Measurements from ENCODE around the gene KRTAP6-2. TPM values are rescaled to one million over a fixed set of nuclear protein-coding genes. Genes with fewer than 3 reads are reported as not detected.

KRTAP6-2 gene
- total and polyA plus RNA-seq, 2 of the 13 experiments (the other 11 are each of a cell fraction or from before 2014, with no cell fraction given), result not detected

GRCh38 chr21:30628109-30628508 is 29.4 kb upstream of the KRTAP6-2 start (continued):
- TF ChIP-seq ZHX2 (IDR thresholded peaks at IDR 0.05; ENCODE audit: low read depth), result no peak
- TF ChIP-seq ZHX2 (CRISPR knock-in tag; IDR thresholded peaks at IDR 0.05; ENCODE audit: borderline replicate concordance), result no peak
- TF ChIP-seq ZNF510 (CRISPR knock-in tag; IDR thresholded peaks at IDR 0.05; ENCODE audit: low read depth), result no peak
- TF ChIP-seq KLF11 (CRISPR knock-in tag; IDR thresholded peaks at IDR 0.05), result no peak

GRCh38 chr21:30625449-30626165 is 26.9 kb upstream of the KRTAP6-2 start:
- Histone ChIP-seq H3K27me3 (ENCODE audit: control insufficient read depth in 1 of 2, insufficient read depth in 2 of 2, low read length in 2 of 2) (no peaks in the 10 kb centered on the region), H3K27ac (ENCODE audit: extremely low read length, insufficient read depth, low read length) (no peak overlapping the region), H3K79me2 (ENCODE audit: insufficient read depth, low read length) (no peaks in the 10 kb centered on the region), H3K4me2 (ENCODE audit: low read depth, low read length) (no peak overlapping the region), H3K4me3 (replicated peaks in 1 of 3; ENCODE audit: insufficient read depth in 1 of 3, low read depth in 2 of 3, low read length in 3 of 3) (no peak overlapping the region), H2AFZ (ENCODE audit: low read length) (no peak overlapping the region), H4K20me1 (ENCODE audit: insufficient read depth, low read length) (no peaks in the 10 kb centered on the region), H3K9me3 (ENCODE audit: low read length) (peaks cover 91% of the 10 kb centered on the region), H3K9ac (ENCODE audit: insufficient read depth, low read depth, low read length) (no peak overlapping the region), H3K4me1 (ENCODE audit: insufficient read depth, low read length) (no peaks in the 10 kb centered on the region), H3K36me3 (replicated peaks in 1 of 2; ENCODE audit: control insufficient read depth in 1 of 2, insufficient read depth in 2 of 2, low read length in 2 of 2) (no peaks in the 10 kb centered on the region)
- ATAC-seq, result no peak
- no peak for FAIRE-seq
- no peak for TF ChIP-seq KMT2B (CRISPR knock-in tag; IDR thresholded peaks at IDR 0.05)
- TF ChIP-seq ZSCAN5A (CRISPR knock-in tag; IDR thresholded peaks at IDR 0.05; ENCODE audit: borderline replicate concordance), result no peak
- TF ChIP-seq SALL1 (CRISPR knock-in tag; IDR thresholded peaks at IDR 0.05), result no peak
- TF ChIP-seq ELK4 (CRISPR knock-in tag; IDR thresholded peaks at IDR 0.05; ENCODE audit: borderline replicate concordance), result no peak
- no peak for TF ChIP-seq ZNF672 (CRISPR knock-in tag; IDR thresholded peaks at IDR 0.05)
- no peak for TF ChIP-seq ZNF354B (CRISPR knock-in tag; IDR thresholded peaks at IDR 0.05)
- TF ChIP-seq ZBTB21 (CRISPR knock-in tag; IDR thresholded peaks at IDR 0.05), result no peak
- TF ChIP-seq HNF4G (IDR thresholded peaks at IDR 0.05; ENCODE audit: borderline replicate concordance, low read depth, low read length), result no peak
- TF ChIP-seq HNF4G (CRISPR knock-in tag; IDR thresholded peaks at IDR 0.05; ENCODE audit: borderline replicate concordance, low read depth), result no peak
- no peak for TF ChIP-seq ZNF720 (CRISPR knock-in tag; IDR thresholded peaks at IDR 0.05)
- TF ChIP-seq GTF3A (CRISPR knock-in tag; conservative IDR thresholded peaks at IDR 0.05), result no peak
- no TSS peak for BruUV-seq (replicated peaks)
- WGBS (ENCODE audit: low lambda C conversion rate), result 5% methylated on average over 4 of the region's 4 CpGs
- in situ Hi-C loops (cut with HindIII; ENCODE audit: extremely low pct_ligation_motif_present, low pct_unique_long_range_greater_than_20kb) (no loop called here), intact Hi-C loops (cut with micrococcal nuclease; ENCODE audit: unreplicated experiment) (no loop called here)
- POLR2A ChIA-PET, result no interaction called here
- CTCF ChIA-PET (ENCODE audit: low intra/inter-chr PET ratio, low total read pairs), result no interaction called here
- DNase-seq (ENCODE audit: low spot score), result no peak

Measured in HepG2 (cell line).